Left renal pelvis (tissue), 4 donors: ENCODE results near the gene PDZD11. TPM values are rescaled to one million over a fixed set of nuclear protein-coding genes. Genes with fewer than 3 reads are reported as not detected.
"Not testable (repeated sequence)": the region's sequence is repeated elsewhere in the genome, so short reads cannot be mapped to it uniquely, and the experiment has no call there.

Experiments
- DNase-seq, 4 donors: peaks; one replicate each; pipeline ENCODE4 v3.0.0-alpha.2; 2013; ENCODE audit warnings: low read depth in 4 of 4, low spot score in 3 of 4
- polyA plus RNA-seq, 4 donors: library from polyadenylated mRNA; unstranded; fragments of 120-200 nt; gene quantifications; one replicate each; pipeline ENCODE4 v1.2.1, GENCODE V29; 2013; ENCODE audit not compliant: insufficient read length in 4 of 4

Gene PDZD11
- 10 to 100 TPM; 48.4 to 57.9 (median 55.1) TPM for polyA plus RNA-seq

DNA sequence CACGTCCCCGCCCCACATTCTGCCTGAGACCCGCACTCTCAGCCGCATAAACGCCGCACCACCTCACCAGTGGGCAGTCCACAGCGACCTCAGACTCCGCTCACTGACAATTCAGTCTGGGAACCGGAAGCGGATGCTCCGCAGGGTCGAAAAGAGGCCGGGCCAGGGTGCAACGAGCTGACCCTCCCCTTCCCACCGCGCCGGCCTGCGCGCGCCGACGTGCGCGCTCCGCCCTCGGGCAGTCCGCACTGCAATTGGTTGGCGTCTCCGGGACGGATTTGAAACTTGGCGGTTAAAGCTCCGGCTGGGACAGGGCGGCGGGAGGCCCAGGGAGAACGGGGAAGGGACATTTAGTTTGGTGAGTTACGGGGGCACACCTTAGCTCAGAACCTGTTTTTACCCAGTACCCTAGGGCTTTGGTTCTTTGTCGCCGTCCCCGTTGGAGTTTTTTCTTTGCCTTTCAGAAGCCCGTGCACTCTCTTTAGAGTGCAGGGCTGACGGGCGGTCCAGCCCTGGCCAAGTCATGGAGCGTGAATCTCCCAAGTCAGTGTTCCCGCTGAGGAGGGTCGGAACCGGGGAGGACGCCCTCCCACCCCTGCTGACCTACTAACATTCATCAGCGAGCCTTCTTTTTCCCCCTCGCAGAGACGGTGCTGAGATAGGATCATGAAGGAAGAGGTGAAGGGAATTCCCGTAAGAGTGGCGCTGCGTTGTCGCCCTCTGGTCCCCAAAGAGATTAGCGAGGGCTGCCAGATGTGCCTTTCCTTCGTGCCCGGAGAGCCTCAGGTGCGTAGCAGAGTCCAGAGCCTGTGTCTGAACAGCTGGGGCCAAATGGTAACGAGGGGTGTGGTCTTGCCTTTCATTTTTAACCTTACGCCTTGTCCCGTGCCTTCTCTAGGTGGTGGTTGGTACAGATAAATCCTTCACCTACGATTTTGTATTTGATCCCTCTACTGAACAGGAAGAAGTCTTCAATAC, at the start of gene PDZD11, which contains the start of gene KIF4A:
PDZD11 (minus strand) TSS at position 135 of the 978 bp plus-strand sequence. CDS start 586 bp downstream, outside the sequence.
KIF4A (plus strand) TSS at position 312 of the 978 bp plus-strand sequence; CDS start at position 667, 355 bp downstream.
- DNase-seq, result peak; percentile 51 to 61 (median 54)

DNA sequence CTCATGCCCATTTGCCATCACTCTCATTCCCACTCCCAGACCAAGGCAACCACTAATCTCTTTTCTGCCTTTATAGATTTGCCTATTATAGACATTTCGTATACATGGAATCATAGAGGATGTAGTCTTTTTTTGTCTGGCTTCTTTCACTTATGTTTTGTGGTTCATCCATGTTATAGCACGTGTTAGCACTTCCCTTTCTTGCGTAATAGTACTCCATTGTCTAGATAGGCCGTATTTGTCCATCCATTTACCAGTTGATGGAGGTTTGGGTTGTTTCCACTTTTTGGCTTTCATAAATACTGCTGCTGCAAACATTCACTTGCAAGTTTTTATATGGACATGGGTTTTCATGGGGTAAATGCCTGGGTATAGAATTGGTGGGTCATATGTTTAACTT, 48.6 kb upstream of the PDZD11 start:
- no peak for DNase-seq

DNA sequence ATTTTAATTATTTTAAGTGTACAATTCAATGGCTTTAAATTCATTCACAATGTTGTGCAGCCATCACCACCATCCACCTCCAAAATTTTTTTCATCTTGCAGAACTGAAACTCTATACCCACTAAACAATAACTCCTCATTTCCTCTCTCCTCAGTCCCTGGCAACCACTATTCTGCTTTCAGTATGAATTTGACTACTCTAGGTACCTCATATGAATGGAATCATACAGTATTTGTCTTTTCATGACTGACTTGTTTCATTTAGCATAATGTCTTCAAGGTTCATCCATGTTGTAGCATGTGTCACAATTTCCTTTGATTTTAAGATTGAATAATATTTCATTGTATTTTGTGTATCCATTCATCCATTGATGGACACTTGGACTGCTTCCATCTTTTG, 47.0 kb upstream of the PDZD11 start:
- DNase-seq, result no peak

DNA sequence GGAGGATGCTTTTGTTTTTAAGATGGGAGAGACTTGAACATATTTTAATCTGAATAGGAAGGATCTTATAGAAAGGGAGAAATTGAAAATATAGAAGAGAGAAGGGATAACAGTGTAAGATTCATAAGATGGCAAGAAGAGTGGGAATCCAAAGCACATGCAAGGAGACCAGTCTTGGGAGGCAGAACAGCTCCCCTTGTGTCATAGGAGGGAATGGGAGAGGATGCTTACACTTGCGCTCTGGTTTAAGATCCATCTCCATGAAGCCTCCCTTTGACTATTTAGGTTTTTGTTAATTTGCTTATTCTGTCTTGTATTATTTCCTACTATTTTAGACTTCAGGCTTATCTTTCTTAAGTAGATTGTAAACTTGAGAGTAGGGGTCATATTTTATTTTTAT, 42.9 kb upstream of the PDZD11 start:
- DNase-seq, result no peak

DNA sequence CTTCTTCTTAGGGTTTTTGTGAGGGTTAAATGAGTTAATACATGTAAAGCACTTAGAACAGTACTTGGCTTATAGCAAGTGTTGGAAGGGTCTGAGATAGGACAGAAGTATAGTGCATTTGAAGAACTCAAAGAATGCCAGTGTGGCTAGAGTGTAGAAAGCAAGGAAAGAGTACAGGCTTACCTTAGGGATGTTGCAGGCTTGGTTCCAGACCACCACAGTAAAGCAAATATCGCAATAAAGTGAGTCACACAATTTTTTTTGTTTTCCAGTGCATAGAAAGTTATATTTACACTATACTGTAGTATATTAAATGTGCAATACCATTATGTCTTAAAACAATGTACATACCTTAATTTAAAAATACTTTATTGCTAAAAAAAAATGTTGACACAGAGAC, 41.4 kb upstream of the PDZD11 start:
- no peak for DNase-seq

- no peak for DNase-seq
Measured at GRCh38 chrX:70324326-70324725, 34.6 kb upstream of the PDZD11 start.

GRCh38 chrX:70323628-70324027, 33.9 kb upstream of the PDZD11 start:
- DNase-seq, result not testable (repeated sequence)

GRCh38 chrX:70322784-70323183, 33.1 kb upstream of the PDZD11 start:
- no peak for DNase-seq

- DNase-seq, result no peak
Measured at GRCh38 chrX:70313503-70313902, 23.8 kb upstream of the PDZD11 start.

GRCh38 chrX:70301716-70302115, 12.0 kb upstream of the PDZD11 start:
- no peak for DNase-seq

GRCh38 chrX:70293621-70294020, 3.9 kb upstream of the PDZD11 start:
- no peak for DNase-seq

GRCh38 chrX:70292788-70293187, 3.1 kb upstream of the PDZD11 start:
- no peak for DNase-seq

GRCh38 chrX:70289168-70289792, 447 bp downstream of the PDZD11 start:
- DNase-seq, result no peak

- no peak for DNase-seq
Measured at GRCh38 chrX:70281951-70282350, 7.8 kb downstream of the PDZD11 start, which contains the start of gene RAB41. TSS of gene RAB41 (plus strand) at chrX:70282172. CDS start at chrX:70282218, 46 bp downstream.

DNA sequence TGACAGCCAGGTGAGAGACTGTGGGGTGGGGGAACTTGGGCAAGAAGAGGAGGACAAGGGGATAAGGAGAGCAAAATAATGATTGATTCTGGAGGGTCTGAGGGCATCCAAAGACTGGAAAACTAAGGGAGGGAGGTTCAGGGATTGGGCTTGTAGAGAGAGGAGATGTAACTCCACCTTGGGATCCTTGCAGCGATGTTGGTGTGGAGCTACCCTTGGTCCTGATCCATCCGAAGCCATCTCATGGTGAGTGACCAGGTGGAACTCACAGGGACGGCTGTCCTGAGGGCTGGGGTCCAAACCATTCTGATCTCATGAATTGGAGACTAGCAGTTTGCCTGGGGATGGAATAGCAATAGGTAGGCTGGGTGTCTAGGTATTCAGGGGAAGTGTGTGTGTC, 9.2 kb downstream of the PDZD11 start:
- DNase-seq, result no peak

DNA sequence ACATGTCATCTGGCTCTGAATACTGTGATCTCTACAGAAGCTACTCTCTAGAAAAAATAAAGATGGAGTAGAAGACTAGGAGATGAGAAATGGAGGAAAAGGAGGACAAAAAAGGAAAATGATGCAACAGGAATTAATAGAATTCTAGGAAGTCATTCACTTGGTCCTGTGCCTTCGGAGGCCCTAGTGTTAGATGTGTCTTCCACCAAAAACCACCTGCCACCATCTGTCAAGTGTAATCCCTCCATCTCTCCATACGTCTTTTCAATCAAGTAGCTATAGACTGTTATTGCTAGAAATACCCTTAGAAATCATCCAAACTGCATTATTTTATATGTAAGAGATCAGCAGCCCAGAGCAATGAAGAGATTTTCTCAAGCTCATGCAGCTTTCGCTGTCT, 10.6 kb downstream of the PDZD11 start:
- no peak for DNase-seq

- DNase-seq, result not testable (repeated sequence)
Measured at GRCh38 chrX:70274029-70274428, 15.7 kb downstream of the PDZD11 start.

DNA sequence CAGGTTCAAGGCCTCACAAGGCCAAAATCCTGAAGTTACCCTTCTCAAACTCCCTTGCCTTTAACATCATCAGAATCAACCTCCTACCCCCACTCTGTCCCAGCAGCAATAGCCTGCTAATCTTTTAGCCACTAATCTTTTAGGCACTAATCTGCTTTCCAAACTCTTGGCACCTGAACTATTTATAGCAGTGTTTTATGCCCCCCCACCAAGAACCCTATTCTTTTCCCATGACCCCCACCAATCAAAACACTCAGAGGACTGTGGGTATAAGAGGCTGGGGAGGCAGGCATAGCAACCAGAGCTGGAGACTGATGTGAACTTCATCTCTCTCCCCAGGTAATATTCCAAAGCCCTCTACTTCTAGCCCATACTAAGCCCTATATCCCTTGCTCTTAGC, 21.7 kb downstream of the PDZD11 start, which contains the start of gene ARR3:
ARR3 (plus strand) TSS at position 301 of the 400 bp plus-strand sequence. CDS start 1,052 bp downstream, outside the sequence.
- DNase-seq, result no peak

- no peak for DNase-seq
Measured at GRCh38 chrX:70264784-70265183, 24.9 kb downstream of the PDZD11 start.

DNA sequence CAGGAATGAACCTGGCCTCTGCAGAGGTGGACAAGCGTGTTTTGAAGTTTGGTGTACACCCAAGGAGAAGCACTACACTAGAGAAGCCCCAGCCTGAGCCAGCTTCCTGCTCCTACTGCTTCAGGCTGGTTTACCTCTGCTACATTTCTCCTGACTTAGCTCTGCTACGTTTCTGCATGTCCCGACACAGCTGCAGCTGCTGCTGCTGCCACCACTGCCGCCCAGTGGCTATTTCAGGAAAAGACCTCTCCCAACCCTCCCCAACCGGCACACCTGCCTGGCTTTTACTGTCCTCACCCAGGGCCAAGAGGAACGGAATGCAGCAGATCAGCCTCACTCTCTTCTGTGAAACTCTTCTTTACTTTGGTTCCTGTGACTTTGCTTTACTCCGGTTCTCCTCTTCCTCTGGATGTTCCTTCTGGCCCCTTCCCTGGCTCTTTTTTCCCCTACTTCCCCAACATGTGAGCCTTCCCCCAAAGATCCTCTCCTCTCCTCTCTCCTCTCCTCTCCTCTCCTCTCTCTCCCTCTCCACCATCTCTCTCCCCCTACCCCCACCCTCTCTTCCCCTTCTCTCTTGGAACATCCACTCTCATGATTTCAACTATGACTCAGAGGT, 26.7 kb downstream of the PDZD11 start:
- peak in 3 of 4 donors; percentile 0 to 3 (median 2) for DNase-seq

GRCh38 chrX:70260104-70260503, 29.6 kb downstream of the PDZD11 start, which contains the start of gene P2RY4:
TSS of gene P2RY4 (minus strand) at chrX:70260204. CDS start at chrX:70259624, 580 bp downstream.
- DNase-seq, result no peak
